Measurements from ENCODE around the gene TIFAB.

- TF ChIP-seq CTCF (IDR thresholded peaks at IDR 0.05) (no peak), EP300 (IDR thresholded peaks at IDR 0.05) (no peak)
These were observed 26.8 kb upstream of the TIFAB start for GRCh38 chr5:135478938-135479337.

Data from sigmoid colon (tissue), 4 donors.